Occipital lobe (tissue), 2 donors: ENCODE measurements around the gene TIMM23B. TPM values are rescaled to one million over a fixed set of nuclear protein-coding genes. Genes with fewer than 3 reads are reported as not detected.
"Not testable (repeated sequence)": the region's sequence is repeated elsewhere in the genome, so short reads cannot be mapped to it uniquely, and the experiment has no call there.

Experiments used
- DNase-seq: peaks from one replicate; lab custom pipeline; 2025; lab: John Stamatoyannopoulos, UW
- total RNA-seq: library from RNA; depleted of rRNA; stranded (reverse); fragments of >200 nt; gene quantifications from one replicate; pipeline ENCODE4 v1.2.3, GENCODE V29; 2014

The TIMM23B gene, protein sequence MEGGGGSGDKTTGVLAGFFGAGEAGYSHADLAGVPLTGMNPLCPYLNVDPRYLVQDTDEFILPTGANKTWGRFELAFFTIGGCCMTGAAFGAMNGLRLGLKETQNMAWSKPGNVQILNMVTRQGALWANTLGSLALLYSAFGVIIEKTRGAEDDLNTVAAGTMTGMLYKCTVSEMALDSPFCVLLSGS
- total RNA-seq = 17.8 TPM

DNA sequence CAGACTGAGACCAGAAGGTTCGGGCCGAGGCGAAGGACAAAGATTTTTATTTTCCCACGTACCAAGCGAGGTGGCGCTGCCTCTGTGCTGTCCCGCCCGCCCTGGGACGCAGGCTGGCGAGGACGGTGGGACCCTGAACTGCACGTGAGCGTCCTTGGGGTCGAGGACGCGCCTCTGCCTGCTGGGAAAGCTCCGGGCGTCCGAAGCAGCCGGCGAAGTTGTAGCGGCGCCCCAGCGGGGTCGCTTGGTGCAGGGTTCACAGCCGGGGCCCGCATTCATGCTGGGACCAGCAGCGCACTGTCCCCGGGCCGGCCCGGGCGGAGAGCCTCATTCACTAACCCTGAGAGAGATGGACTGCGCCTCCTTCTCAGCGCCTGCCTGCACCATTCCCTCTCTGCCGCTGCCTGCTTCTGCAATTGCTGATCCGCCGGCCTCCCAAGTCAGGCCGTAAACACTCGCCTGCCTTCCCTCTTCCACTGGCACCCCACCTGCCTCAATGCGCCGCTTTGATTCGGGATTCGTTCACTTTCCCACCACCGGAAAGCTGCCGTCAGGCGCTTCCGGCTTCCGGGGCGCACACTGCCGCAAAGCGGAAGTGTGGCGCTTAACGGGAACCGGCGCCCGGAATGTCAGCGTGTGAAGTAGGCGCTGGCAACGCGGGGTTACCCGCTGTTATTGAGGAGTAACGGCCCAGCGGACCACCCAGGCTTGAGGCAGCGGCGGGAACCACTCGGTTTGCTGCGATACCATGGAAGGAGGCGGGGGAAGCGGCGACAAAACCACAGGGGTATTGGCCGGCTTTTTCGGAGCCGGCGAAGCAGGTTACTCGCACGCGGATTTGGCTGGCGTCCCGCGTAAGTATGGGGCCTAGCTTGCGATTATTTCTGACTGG lies at the start of gene TIMM23B, which contains the start of gene PARG:
Gene TIMM23B, plus strand, starts transcription at position 607 of the 892 bp plus-strand sequence. Its CDS starts 142 bp downstream, at position 749.
Gene PARG, minus strand, starts transcription at position 581 of the 892 bp plus-strand sequence. Its CDS starts 302 bp downstream, at position 279.
- DNase-seq = peak; percentile 81

DNA sequence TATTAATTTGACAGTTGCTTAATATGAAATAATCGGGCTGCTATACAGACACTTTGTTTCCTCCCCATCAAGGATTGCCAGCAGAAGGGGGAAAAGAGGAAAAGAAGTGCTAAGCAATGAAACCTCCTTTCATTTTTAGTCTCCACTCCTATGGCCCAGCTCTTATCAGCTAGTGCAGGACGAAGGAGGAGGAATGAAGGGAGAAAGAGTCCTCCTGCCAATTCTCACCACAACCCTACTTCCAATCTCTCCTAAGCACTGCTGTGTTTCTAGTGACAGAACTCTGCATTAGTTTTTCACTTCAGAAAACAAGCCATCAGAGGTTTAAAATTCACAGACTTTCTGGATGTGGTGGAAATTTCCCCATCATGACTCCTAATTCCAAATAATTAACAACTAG lies 41.9 kb upstream of the TIMM23B start:
- not testable (repeated sequence) for DNase-seq

DNA sequence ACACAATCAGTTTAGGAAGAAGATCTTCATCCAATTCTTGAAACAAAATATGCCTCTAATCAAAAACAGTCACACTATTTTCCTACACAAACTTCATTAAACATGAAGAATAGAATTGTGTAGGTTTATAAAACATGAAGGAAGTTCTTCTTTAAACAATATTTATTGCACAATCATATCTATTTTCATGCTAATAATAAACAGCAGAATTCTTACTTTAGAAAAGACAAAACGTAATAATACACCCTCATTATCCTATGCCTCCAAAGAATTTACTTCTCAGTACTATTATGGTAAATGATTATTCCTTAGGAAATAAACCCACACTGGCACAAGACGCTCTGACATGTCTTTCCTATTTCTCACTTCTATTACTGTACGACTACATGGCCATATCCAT lies 41.4 kb upstream of the TIMM23B start:
- not testable (repeated sequence) for DNase-seq

DNA sequence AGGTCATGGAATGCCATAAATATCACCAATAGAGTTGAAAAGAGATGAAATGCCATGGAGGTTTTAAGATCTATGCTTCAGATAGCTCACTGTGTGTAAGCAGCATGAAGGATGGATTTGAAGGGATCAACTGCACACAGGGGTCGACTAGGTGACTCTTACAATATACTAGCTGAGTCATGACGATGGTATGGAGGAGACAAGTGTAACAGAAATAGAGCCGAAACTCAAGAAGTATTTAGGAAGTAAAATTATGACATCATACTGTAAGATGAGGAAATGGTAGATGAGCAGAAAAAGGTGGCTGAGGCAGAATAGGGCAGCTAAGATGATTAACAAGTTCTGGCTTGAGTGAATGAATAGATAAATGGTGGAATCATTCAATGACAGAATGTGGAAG lies 38.0 kb upstream of the TIMM23B start:
- not testable (repeated sequence) for DNase-seq

DNA sequence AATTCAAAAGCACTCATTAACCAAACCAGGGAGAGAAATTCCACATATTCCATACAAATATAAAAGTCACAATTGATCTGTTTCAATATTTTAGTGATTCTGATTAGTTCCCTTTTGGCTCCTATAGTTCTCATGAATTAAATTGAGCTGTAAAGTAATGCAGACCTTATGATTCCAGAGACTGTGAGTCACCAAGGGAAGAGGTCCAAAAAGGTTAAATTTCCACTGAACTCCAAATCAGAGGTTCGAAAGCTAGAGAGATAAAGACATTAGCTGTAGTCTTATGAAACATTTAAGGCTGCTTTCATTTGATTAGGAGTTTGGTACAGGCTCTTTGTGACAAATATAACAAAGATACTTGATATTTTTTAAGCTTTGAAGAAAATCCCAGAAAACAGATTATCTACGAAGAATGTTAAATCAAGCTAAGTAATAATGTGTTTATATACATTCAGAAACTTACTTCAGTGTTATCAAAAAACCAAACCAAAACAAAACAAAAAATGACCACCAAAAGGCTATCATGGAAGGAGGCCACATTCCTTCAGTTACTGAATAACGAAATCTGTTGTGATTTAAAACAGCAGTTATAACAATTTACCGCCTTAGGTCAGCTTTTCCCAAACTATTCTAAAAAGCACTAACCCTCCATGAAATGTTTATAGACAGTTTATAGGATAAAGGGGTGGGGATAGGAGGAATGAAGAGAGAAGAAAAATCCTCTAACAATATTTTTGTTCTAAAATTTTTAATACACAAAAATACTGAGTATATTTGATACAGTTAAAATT lies 33.4 kb upstream of the TIMM23B start:
- DNase-seq = not testable (repeated sequence)

DNA sequence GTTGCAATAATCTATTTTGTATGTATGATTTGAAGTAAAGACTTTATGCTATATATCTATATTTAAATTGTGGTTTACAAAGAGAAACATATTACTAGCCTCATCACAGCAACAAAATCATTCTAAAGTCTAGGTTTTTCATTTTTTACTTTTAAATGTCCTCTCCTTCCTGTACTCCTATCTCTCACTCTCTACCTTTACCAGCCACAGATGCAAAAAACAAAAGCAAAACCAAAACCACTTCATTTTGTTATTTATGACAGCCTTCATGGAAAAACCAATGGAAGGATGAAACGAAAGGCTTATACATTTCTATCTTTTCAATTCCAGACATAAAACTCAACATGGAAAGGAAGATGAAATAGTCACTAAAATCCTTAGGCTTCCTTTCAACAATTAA lies 31.6 kb upstream of the TIMM23B start:
- DNase-seq = not testable (repeated sequence)

DNA sequence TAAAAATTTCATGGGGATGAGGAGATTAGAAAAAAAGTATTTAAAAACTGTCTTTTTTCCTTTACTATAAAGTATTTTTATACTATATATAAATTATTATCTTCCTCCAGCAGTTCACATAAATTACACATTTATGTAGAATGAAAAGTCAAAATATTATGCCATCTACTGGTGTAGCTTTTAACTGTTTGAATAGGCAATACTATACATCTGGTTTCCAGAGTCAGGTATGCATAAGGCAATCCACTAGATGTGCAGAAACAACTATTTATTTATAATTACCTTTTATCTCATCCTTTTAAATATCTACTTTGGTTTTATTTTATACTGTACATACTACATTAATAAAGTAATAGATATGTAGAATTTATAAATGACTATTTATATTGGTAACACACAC lies 25.4 kb upstream of the TIMM23B start:
- not testable (repeated sequence) for DNase-seq

DNA sequence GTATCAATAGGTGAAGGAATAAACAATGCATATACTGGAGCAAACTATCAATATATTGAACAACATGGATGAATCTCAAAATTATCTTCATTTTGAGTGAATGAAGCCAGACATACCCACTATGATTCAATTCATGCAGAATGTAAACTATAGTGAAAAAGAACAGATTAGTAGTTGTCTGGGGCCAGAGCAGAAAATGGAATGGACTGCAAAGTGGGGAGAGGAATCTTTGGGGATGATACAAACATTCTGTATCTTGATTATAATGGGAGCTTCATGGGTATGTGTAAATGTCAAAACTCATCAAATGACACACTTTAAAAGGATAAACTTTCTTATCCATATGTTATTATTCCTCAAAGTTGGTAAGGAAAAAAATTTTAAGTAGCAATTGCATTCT lies 23.9 kb upstream of the TIMM23B start:
- not testable (repeated sequence) for DNase-seq

DNA sequence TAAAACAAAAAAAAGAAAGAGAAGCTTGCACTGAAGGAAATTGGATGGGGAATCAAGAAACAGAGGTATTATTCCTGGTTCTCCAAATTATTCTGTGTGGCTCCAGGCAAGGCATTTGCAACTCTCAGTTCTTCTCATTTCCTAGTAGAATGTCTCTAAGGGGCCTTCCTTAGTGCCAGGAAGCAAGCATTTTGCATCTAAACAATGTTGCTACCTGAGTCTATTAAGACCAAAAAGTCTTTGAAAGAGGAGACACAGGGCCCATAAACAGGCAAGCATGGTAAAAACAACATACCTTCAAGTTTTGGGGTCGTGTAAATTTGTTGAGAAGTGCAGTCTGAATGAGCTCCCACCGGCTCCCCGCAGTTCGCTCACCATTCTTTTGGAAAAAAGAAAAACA lies 19.8 kb upstream of the TIMM23B start:
- DNase-seq = not testable (repeated sequence)

DNA sequence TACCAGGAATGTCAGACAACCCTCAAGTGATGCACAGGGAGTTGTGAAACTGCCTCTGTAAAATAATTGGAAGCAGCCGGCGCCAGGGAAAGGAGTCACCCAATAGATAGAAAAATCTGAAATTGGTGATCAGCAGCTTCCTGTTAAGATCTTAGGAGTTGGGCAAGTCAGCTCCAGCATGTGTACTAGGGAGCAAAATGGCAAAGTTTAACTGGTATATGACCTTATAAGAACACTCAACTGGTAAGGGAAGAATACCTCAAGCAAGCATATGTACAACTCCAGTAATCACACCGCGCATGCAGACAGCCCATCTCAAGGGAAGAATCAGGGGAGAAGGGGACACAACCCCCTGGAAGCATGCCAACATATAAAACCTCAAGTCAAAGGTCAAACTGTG lies 18.3 kb upstream of the TIMM23B start:
- not testable (repeated sequence) for DNase-seq

DNA sequence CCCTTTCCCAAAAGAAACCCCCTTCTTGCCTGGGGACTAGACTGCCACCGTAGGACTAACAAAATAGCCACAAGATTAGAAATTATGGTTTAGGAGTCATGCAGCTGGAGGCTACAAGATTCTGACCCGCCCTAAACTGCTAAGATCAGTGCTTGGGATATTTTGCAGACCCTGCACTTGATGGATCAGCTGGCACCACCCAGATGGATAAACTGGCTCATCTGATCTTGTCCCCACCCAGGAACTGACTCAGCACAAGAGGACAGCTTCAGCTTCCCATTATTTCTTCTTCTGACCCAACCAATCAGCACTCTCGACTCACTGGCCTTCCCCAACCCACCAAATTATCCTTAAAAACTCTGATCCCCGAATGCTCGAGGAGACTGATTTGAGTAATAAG lies 10.6 kb upstream of the TIMM23B start:
- DNase-seq = not testable (repeated sequence)

DNA sequence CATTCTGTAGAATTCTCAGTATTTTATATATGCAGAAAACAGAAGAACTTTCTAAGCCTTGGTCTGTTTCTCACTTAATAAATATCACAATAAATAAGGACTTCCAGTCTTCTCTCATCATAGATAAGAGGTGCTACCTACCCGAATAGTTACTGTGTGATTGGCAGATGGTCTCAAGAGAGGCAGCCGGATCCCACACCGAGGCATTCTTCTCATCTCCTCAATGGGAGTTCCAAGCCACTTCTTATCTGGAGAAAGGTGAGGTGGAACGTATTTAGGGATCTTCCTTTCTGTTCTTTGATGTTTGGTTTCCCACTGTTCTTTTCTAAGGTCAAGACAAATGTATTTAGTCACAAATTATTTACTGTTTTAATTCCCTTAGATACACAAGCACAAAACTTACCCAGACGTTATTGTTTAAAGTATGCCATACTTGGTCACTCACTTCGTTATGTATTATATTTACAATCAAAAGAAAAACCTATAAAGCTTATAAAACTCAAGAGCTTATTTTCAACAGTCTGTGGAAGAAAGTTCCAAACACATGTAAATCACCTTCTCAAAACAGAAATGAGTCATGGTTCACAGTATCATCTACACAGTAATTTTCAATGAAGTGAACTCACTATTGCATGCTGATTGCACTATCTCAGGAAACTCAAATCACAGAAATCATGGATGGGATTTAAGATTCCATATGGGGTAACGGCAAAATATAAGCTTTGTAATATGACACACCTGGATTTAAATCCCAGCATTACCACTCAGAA lies 9.7 kb upstream of the TIMM23B start:
- DNase-seq = not testable (repeated sequence)

DNA sequence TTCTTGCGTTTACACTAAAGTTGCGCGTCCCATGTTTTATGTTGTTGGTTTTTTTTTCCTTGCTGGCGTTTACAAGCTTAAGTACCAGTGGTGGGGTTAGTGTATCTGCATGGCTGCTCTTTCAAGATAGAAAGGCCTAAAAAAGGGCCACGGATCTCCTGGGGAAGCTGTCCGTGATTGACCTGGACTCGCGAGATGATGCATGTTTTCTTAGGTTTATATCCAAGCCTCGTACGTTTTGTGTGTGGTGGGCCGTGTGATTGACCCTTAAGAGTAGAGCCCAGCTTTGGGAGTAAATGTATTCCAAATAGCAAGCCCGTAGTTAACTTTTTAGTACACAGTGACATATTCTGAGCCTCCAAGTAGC lies 469 bp downstream of the TIMM23B start:
- DNase-seq = not testable (repeated sequence)

DNA sequence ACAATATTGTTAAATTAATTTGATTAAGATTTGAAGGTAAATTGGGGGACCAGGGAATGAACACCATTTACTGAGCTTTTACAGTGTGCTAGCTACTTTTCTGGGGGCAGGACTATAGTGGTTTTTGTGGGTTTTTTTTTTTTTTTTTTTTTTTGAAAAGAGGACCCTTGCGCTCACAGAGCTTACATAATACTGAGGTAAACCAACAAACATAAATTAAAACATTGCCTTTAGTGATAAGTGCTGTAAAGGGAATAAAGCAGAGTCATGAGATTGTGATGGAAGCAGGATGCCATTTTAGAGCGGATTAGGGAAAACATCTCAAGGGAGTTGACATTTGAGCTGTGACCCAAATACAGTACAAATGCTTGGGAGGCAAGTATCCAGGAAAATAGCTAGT lies 1.8 kb downstream of the TIMM23B start:
- not testable (repeated sequence) for DNase-seq

DNA sequence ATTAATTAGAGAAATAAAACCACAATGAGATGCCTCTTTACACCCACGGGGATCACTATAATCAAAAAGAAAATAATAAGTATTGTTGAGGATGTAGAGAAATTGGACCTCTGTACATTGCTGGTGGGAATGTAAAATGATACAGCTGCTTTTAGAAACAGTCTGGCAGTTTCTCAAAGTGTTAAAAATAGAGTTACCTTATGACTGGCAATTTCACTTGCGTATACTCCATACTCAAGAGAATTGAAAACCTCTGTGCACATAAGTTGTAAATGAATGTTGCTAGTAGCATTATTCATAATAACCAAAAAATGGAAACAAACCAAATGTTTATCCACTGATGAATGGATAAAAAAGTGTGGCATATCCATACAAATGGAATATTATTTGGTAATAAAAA lies 6.3 kb downstream of the TIMM23B start:
- not testable (repeated sequence) for DNase-seq

DNA sequence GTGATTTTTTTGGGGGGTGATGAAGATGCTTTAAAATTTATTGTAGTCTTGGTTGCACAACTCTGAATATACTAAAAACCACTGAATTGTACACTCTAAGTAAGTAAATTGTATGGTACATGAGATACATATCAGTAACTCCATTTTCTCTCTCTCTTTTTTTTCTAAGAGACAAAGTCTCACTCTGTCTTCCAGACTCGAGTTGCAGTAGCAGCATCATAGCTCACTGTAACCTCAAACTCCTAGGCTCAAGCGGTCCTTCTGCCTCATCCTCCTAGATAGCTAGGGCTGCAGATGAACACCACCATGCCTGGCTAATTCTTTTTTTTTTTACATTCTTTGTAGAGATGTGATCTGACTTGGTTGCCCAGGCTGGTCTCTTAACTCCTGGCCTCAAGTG lies 6.9 kb downstream of the TIMM23B start:
- not testable (repeated sequence) for DNase-seq

DNA sequence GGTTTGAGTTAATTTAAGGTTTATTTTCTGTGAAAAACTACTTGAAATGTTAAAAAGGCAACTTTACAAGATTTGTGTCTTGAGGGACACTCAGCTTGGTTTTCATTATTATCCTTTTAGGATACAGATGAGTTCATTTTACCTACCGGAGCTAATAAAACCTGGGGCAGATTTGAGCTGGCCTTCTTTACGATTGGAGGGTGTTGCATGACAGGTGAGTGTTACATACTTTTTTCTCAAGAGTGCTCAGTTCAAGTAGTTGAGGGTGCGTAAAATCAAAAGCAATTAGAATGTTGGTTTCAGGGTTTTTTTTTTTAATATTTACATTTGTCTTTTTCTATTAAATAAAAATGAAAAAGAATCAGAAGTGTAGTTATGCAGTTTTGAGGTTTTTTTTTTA lies 10.2 kb downstream of the TIMM23B start:
- not testable (repeated sequence) for DNase-seq

DNA sequence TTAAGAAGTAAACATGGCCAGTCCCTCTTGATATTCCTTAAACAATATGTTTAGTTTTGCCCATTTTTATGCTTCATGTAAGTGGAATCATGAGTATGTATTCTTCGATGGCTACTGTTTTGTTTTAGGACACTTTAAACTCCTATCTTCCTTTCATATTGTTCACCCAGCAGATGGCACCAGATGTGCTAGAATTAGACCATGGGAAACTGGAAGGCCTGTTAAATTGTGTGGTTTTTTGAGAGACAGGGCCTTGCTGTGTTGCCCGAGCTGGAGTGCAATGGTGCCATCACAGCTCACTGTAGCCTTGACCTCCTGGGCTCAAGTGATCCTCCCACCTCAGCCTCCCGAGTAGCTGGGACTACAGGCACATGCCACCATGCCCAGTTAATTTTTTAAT lies 11.3 kb downstream of the TIMM23B start:
- DNase-seq = not testable (repeated sequence)

DNA sequence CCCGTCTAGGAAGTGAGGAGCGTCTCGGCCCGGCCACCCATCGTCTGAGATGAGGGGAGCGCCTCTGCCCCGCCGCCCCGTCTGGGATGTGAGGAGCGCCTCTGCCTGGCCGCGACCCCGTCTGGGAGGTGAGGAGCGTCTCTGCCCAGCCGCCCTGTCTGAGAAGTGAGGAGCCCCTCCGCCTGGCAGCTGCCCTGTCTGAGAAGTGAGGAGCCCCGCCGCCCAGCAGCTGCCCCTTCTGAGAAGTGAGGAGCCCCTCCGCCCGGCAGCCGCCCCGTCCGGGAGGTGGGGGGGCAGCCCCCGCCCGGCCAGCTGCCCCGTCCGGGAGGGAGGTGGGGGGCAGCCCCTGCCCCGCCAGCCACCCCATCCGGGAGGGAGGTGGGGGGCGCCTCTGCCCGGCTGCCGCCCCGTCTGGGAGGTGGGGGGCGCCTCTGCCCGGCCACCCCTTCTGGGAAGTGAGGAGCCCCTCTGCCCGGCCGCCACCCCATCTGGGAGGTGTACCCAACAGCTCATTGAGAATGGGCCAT lies 28.5 kb downstream of the TIMM23B start:
- DNase-seq = not testable (repeated sequence)

DNA sequence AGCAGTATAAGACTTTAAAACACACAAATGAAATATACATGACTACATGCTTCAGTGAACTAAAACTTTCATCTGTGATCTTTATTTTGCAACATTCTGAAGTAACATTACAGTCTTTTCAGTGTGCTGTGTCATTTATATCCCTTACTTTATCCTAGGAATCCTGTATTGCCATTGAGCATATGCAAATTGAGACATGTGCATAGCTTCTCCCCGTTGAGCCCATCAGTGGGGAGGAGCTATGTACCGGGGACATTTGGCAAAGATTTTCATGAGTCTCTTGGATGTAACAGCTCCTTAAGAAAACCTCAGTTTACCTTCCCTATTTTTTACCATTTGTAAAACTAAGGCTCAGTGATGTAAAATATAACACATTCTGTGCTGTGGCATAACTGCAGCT lies 29.6 kb downstream of the TIMM23B start:
- DNase-seq = not testable (repeated sequence)

DNA sequence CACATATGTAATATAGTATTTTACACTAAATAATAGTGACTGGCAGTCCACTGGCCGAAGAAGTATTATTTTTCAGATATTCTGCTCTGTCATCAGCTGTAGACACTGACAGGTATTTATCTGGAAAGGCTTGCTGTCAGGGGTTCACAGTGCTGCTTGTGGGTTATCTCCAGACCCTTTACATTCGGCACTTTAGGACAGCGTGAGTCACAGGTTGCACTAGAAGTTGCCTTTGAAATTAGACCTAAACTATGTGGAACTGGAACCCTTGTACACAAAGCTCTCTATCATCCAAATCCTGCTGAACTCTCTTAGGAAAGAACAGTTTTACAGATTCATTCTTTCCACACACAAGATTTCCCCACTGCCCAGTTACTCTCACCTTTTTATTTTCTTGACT lies 30.2 kb downstream of the TIMM23B start:
- DNase-seq = not testable (repeated sequence)
